H1 (cell line): ENCODE measurements around the gene GSK3B. TPM values are rescaled to one million over a fixed set of nuclear protein-coding genes. Genes with fewer than 3 reads are reported as not detected.

Source experiments
- CTCF ChIA-PET: fragments of 300-600 bp; sonication (Branson Sonifier 250); formaldehyde crosslinking; loops from one replicate; lab custom pipeline; 2021; ENCODE audit not compliant: partially characterized antibody; lab: Charles Lee
- POLR2A ChIA-PET: fragments of 300-600 bp; sonication (Branson Sonifier 250); formaldehyde crosslinking; loops from one replicate; lab custom pipeline; 2021; ENCODE audit warnings: inconsistent platforms; ENCODE audit not compliant: partially characterized antibody; lab: Charles Lee
- DNase-seq, 2 experiments: peaks; one replicate each; pipeline versions ENCODE4 v3.0.0 to v3.0.0-alpha.2; 2010 to 2022; ENCODE audit warnings: low spot score in 2 of 2, low read depth in 1 of 2, mixed read lengths in 1 of 2
- FAIRE-seq: peaks from 2 replicates; lab custom pipeline; 2011; peaks lifted over from hg19 to GRCh38; lab: Jason Lieb, UNC
- H2AFZ ChIP-seq: 2 replicates; pipeline ENCODE4 v1.8.1; 2012; ENCODE audit warnings: low read length, inconsistent platforms
- H2AK5ac ChIP-seq: 2 replicates; pipeline ENCODE4 v1.6.1; 2013; ENCODE audit warnings: low read depth, low read length
- H2BK120ac ChIP-seq: replicated peaks from 2 replicates; pipeline ENCODE3; 2013; ENCODE audit warnings: low read depth, low read length, inconsistent platforms
- H2BK12ac ChIP-seq: 2 replicates; pipeline ENCODE4 v1.6.1; 2013; ENCODE audit warnings: low read depth, low read length
- H2BK15ac ChIP-seq: 2 replicates; pipeline ENCODE4 v1.6.1; 2013; ENCODE audit warnings: low read length
- H2BK20ac ChIP-seq: 2 replicates; pipeline ENCODE4 v1.6.1; 2013; ENCODE audit warnings: low read length
- H2BK5ac ChIP-seq: 2 replicates; pipeline ENCODE4 v1.6.1; 2013; ENCODE audit warnings: low read depth, low read length
- H3K14ac ChIP-seq: 2 replicates; pipeline ENCODE4 v1.6.1; 2013; ENCODE audit warnings: inconsistent platforms; ENCODE audit not compliant: insufficient read length
- H3K18ac ChIP-seq: 2 replicates; pipeline ENCODE4 v1.6.1; 2013; ENCODE audit warnings: low read length; ENCODE audit errors: extremely low read depth
- H3K23ac ChIP-seq: 2 replicates; pipeline ENCODE4 v1.6.1; 2013; ENCODE audit warnings: inconsistent platforms; ENCODE audit not compliant: insufficient read length
- H3K23me2 ChIP-seq: 2 replicates; pipeline ENCODE4 v1.6.1; 2013; ENCODE audit warnings: low read depth, low read length
- H3K27ac ChIP-seq: 2 replicates; pipeline ENCODE4 v1.6.1; 2011; ENCODE audit warnings: low read depth, low read length, inconsistent platforms
- H3K27me3 ChIP-seq, 4 experiments: replicated peaks in 1 of 4; 1 replicate in 1 of 4; 2 replicates in 3 of 4; pipeline versions ENCODE4 v1.6.1 to v1.8.1; 2011 to 2013; ENCODE audit warnings: low read length in 3 of 4, mild to moderate bottlenecking in 3 of 4, inconsistent platforms in 2 of 4, mixed read lengths in 2 of 4, moderate library complexity in 1 of 4; ENCODE audit not compliant: control insufficient read depth in 3 of 4, insufficient read depth in 3 of 4; ENCODE audit errors: extremely low read depth in 1 of 4
- H3K36me3 ChIP-seq, 4 experiments: 2 replicates each; pipeline versions ENCODE4 v1.6.1 to v1.8.1; 2011 to 2013; ENCODE audit warnings: mild to moderate bottlenecking in 4 of 4, low read length in 3 of 4, moderate library complexity in 2 of 4, control low read depth in 1 of 4, inconsistent platforms in 1 of 4; ENCODE audit not compliant: insufficient read depth in 4 of 4, control insufficient read depth in 2 of 4
- H3K4ac ChIP-seq: replicated peaks from 2 replicates; pipeline ENCODE3; 2013; ENCODE audit warnings: low read length, low read depth, mixed read lengths, inconsistent platforms; ENCODE audit not compliant: insufficient read length
- H3K4me1 ChIP-seq, 4 experiments: replicated peaks in 1 of 4; 1 replicate in 1 of 4; 2 replicates in 3 of 4; pipeline versions ENCODE4 v1.6.1 to v1.8.1; 2011 to 2013; ENCODE audit warnings: low read length in 3 of 4, inconsistent platforms in 2 of 4, mixed read lengths in 1 of 4; ENCODE audit not compliant: insufficient read depth in 4 of 4, control insufficient read depth in 3 of 4
- H3K4me2 ChIP-seq, 2 experiments: 2 replicates each; pipeline versions ENCODE4 v1.6.1 to v1.8.1; 2011 to 2013; ENCODE audit warnings: low read depth in 2 of 2, low read length in 2 of 2, control low read depth in 1 of 2, inconsistent platforms in 1 of 2, mild to moderate bottlenecking in 1 of 2; ENCODE audit not compliant: insufficient read depth in 1 of 2
- H3K4me3 ChIP-seq, 4 experiments: fragments of 200-600, 300-600 bp in 1 of 4; sonication (generic), shearing (Covaris generic), sonication (Bioruptor Twin) in 1 of 4; 2 replicates each; pipeline versions ENCODE4 v1.5.1 to v1.8.1; 2011 to 2016; ENCODE audit warnings: low read length in 4 of 4, low read depth in 3 of 4, control low read depth in 2 of 4, inconsistent platforms in 2 of 4, mild to moderate bottlenecking in 2 of 4, mixed read lengths in 1 of 4, moderate library complexity in 1 of 4; ENCODE audit not compliant: insufficient read depth in 2 of 4; ENCODE audit errors: extremely low read depth in 1 of 4
- H3K56ac ChIP-seq: replicated peaks from 2 replicates; pipeline ENCODE3; 2013; ENCODE audit warnings: low read depth, mild to moderate bottlenecking, mixed read lengths, low read length, inconsistent platforms; ENCODE audit not compliant: insufficient read length
- H3K79me1 ChIP-seq: 2 replicates; pipeline ENCODE4 v1.6.1; 2013; ENCODE audit warnings: low read depth, low read length, control low read depth
- H3K79me2 ChIP-seq, 2 experiments: 2 replicates each; pipeline versions ENCODE4 v1.6.1 to v1.8.1; 2012 to 2013; ENCODE audit warnings: low read length in 2 of 2, mild to moderate bottlenecking in 2 of 2, inconsistent platforms in 1 of 2; ENCODE audit not compliant: insufficient read depth in 2 of 2, control insufficient read depth in 1 of 2
- H3K9ac ChIP-seq, 4 experiments: replicated peaks in 1 of 4; 1 replicate in 1 of 4; 2 replicates in 3 of 4; pipeline versions ENCODE4 v1.6.1 to v1.8.1; 2011 to 2013; ENCODE audit warnings: low read depth in 3 of 4, low read length in 3 of 4, control low read depth in 2 of 4, mild to moderate bottlenecking in 2 of 4, moderate library complexity in 2 of 4, inconsistent platforms in 1 of 4; ENCODE audit errors: extremely low read depth in 1 of 4
- H3K9me3 ChIP-seq, 2 experiments: 2 replicates each; pipeline versions ENCODE4 v1.6.1 to v1.8.1; 2012 to 2013; ENCODE audit warnings: mild to moderate bottlenecking in 2 of 2, moderate library complexity in 2 of 2, control low read depth in 1 of 2, inconsistent platforms in 1 of 2, low read depth in 1 of 2, low read length in 1 of 2, mixed read lengths in 1 of 2; ENCODE audit not compliant: insufficient read depth in 2 of 2
- H4K20me1 ChIP-seq, 2 experiments: replicated peaks in 1 of 2; 2 replicates each; pipeline versions ENCODE3 to v1.8.1; 2011 to 2013; ENCODE audit warnings: inconsistent platforms in 2 of 2, low read length in 2 of 2, mild to moderate bottlenecking in 1 of 2; ENCODE audit not compliant: insufficient read depth in 2 of 2, control insufficient read depth in 1 of 2
- H4K5ac ChIP-seq: 2 replicates; pipeline ENCODE4 v1.6.1; 2013; ENCODE audit warnings: low read length, low read depth, mixed read lengths, inconsistent platforms; ENCODE audit not compliant: insufficient read length
- H4K8ac ChIP-seq: 2 replicates; pipeline ENCODE4 v1.8.0; 2013; ENCODE audit warnings: mild to moderate bottlenecking, moderate library complexity, low read length, inconsistent platforms; ENCODE audit not compliant: insufficient read depth; ENCODE audit errors: extremely low read depth
- H4K91ac ChIP-seq: replicated peaks from 2 replicates; pipeline ENCODE3; 2013; ENCODE audit warnings: low read length, mixed read lengths, inconsistent platforms; ENCODE audit not compliant: insufficient read length
- BCL11A ChIP-seq, 2 experiments: IDR thresholded peaks; one replicate each; pipeline ENCODE4 v1.6.1; 2011; ENCODE audit warnings: low read depth in 2 of 2, low read length in 2 of 2, mild to moderate bottlenecking in 2 of 2
- BRCA1 ChIP-seq: IDR thresholded peaks from 2 replicates; pipeline ENCODE4 v1.6.1; 2012; ENCODE audit warnings: low read depth, low read length, improper control_type of control experiment
- CBX5 ChIP-seq: fragments of 300-800, 300-1000 bp; sonication (generic); IDR thresholded peaks from 2 replicates; pipeline ENCODE4 v1.7.1; 2016; ENCODE audit warnings: antibody characterized with exemption, low read length, low read depth
- CHD2 ChIP-seq: IDR thresholded peaks from 2 replicates; pipeline ENCODE4 v1.6.1; 2012; ENCODE audit warnings: low read length, improper control_type of control experiment
- CTBP2 ChIP-seq: IDR thresholded peaks from 2 replicates; pipeline ENCODE4 v1.7.0; 2011; ENCODE audit warnings: borderline replicate concordance, mild to moderate bottlenecking, moderate library complexity, mixed read lengths, low read length; ENCODE audit not compliant: insufficient read depth, insufficient read length
- FOSL1 ChIP-seq: IDR thresholded peaks from 2 replicates; pipeline ENCODE4 v1.6.1; 2011; ENCODE audit warnings: mild to moderate bottlenecking, low read depth, low read length, moderate library complexity; ENCODE audit not compliant: insufficient read depth
- JUN ChIP-seq: IDR thresholded peaks from 2 replicates; pipeline ENCODE4 v1.6.1; 2011; ENCODE audit warnings: low read depth, mild to moderate bottlenecking, improper control_type of control experiment, low read length
- KDM5A ChIP-seq: fragments of 200-600 bp; IDR thresholded peaks from 2 replicates; pipeline ENCODE4 v1.7.1; 2012; ENCODE audit warnings: mild to moderate bottlenecking, low read length, inconsistent platforms, mixed read lengths
- PHF8 ChIP-seq: fragments of 200-600 bp; sonication (generic); conservative IDR thresholded peaks from 2 replicates; pipeline ENCODE4 v1.7.1; 2012; ENCODE audit warnings: low read depth, mild to moderate bottlenecking, inconsistent platforms, low read length, moderate library complexity
- POLR2A ChIP-seq, 2 experiments: IDR thresholded peaks; 1 replicate in 1 of 2; 2 replicates in 1 of 2; pipeline ENCODE4 v1.6.1; 2011; ENCODE audit warnings: low read depth in 2 of 2, low read length in 2 of 2, mild to moderate bottlenecking in 2 of 2; ENCODE audit errors: control extremely low read depth in 1 of 2
- POU5F1 ChIP-seq: IDR thresholded peaks from 2 replicates; pipeline ENCODE4 v1.6.1; 2011; ENCODE audit warnings: low read depth, mild to moderate bottlenecking, low read length, moderate library complexity
- RFX5 ChIP-seq: IDR thresholded peaks from 2 replicates; pipeline ENCODE4 v1.6.1; 2011; ENCODE audit warnings: low read depth, low read length, improper control_type of control experiment, borderline replicate concordance
- RXRA ChIP-seq: IDR thresholded peaks from 2 replicates; pipeline ENCODE4 v1.6.1; 2011; ENCODE audit warnings: low read depth, mild to moderate bottlenecking, low read length, moderate library complexity; ENCODE audit not compliant: insufficient read depth
- SUZ12 ChIP-seq: fragments of 200-600 bp; sonication (generic); IDR thresholded peaks from 2 replicates; pipeline ENCODE4 v1.6.1; 2012; ENCODE audit warnings: mild to moderate bottlenecking, inconsistent platforms, low read length, moderate library complexity, mixed read lengths
- TBP ChIP-seq: IDR thresholded peaks from 2 replicates; pipeline ENCODE4 v1.6.1; 2011; ENCODE audit warnings: low read depth, low read length, improper control_type of control experiment
- TEAD4 ChIP-seq: IDR thresholded peaks from 2 replicates; pipeline ENCODE4 v1.6.1; 2012; ENCODE audit warnings: low read depth, low read length, inconsistent platforms, mixed read lengths
- WGBS, 2 experiments: shearing (Covaris generic) in 1 of 2; methylation state at CpG; one replicate each; pipeline versions ENCODE4 v1.1.6 to v1.1.7; 2013 to 2015; ENCODE audit warnings: low lambda C conversion rate in 2 of 2, mixed read lengths in 2 of 2, inconsistent platforms in 1 of 2, low coverage in 1 of 2, missing lambda C conversion rate in 1 of 2; ENCODE audit not compliant: insufficient replicate concordance in 2 of 2, insufficient coverage in 1 of 2, insufficient read length in 1 of 2; ENCODE audit errors: extremely low coverage in 1 of 2, missing lambda C conversion rate in 1 of 2; 5-methylcytosine and 5-hydroxymethylcytosine counted together
- polyA plus RNA-seq, 7 experiments: library from polyadenylated mRNA; depleted of rRNA in 3 of 7; stranded (reverse) in 5 of 7; unstranded in 2 of 7; fragments of >200 nt in 5 of 7; fragments of 200-250 nt in 2 of 7; gene quantifications; 1 replicate in 5 of 7; 2 replicates in 1 of 7; 4 replicates in 1 of 7; pipeline versions ENCODE4 v1.2.1 to v1.2.3, GENCODE V29; 2011 to 2013; ENCODE audit warnings: missing spikeins in 2 of 7, mixed read lengths in 2 of 7
- total RNA-seq: library from RNA; stranded (reverse); fragmentation: NEBNext Ultra II Directional; extraction: Animal tissue kit (Norgen Biotek cat#: 25700); gene quantifications from 2 replicates; pipeline ENCODE4 v1.2.1, GENCODE V29; 2021

GSK3B gene
- total and polyA plus RNA-seq, 2 of the 8 experiments (the other 6 are each of a cell fraction or from before 2014, with no cell fraction given): 24.2 to 50.7 TPM

DNA sequence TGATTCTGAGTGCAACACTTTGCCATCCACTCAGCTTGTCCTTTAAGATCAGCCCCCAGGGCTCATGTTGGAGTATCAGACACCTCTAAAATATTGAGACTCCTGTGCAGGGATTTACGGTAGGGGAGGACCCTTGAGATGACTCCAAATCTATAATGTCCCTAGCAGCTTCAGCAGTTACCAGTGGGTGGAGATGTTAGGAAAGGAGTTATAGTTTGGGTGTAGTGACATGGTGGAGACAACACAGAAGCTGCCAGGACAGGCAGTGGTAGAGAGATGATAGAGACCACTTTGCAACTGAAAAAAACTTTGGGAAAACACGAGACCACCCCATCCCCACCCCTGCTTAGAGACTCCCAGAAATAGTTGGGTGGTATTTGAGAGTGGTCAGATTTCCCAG is 43.3 kb upstream of the GSK3B start:
- Histone ChIP-seq H2AK5ac (no peak overlapping the region), H4K5ac (no peak overlapping the region), H2BK15ac (no peak overlapping the region), H3K27ac (no peak overlapping the region), H2AFZ (no peak overlapping the region), H3K14ac (no peak overlapping the region), H3K23me2 (no peaks in the 10 kb centered on the region), H2BK20ac (no peak overlapping the region), H2BK120ac (no peak overlapping the region), H3K4me1 (no peaks in the 10 kb centered on the region), H3K36me3 (peaks cover 0 to 6% (median 0%) of the 10 kb centered on the region in 4 experiments; a peak in 1 of 8 replicates), H2BK5ac (no peak overlapping the region), H3K4ac (no peak overlapping the region), H3K79me2 (no peaks in the 10 kb centered on the region), H3K56ac (no peak overlapping the region), H3K27me3 (no peaks in the 10 kb centered on the region), H4K91ac (no peak overlapping the region), H3K4me2 (no peak overlapping the region), H3K9me3 (peaks cover 0 to 7% of the 10 kb centered on the region in 2 experiments; a peak in 1 of 4 replicates)
- ChIA-PET POLR2A (interaction anchor here (1.5 kb wide), 1 partner anchor 42 kb away, joined by 5 read pairs; no protein-coding TSS in a partner anchor), CTCF (no interaction called here)
- FAIRE-seq: no peak
- DNase-seq: no peak
- 79% methylated on average over 2 of the region's 2 CpGs; no CpG with 5 or more reads in 1 of the 2 experiments for WGBS, 2 experiments
- no peak for TF ChIP-seq JUN
- TF ChIP-seq PHF8: no peak
- TF ChIP-seq TEAD4: no peak
- TF ChIP-seq BCL11A (IDR thresholded peaks at IDR 0.05; ENCODE audit: low read depth in 2 of 2, low read length in 2 of 2): no peak
- TF ChIP-seq CHD2: no peak
- TF ChIP-seq RFX5: no peak
- no peak for TF ChIP-seq CTBP2
- no peak for TF ChIP-seq BRCA1
- TF ChIP-seq SUZ12: no peak
- no peak for TF ChIP-seq TBP
- TF ChIP-seq FOSL1: no peak
- TF ChIP-seq RXRA: no peak
- TF ChIP-seq POU5F1: no peak
- TF ChIP-seq CBX5: no peak
- TF ChIP-seq POLR2A (IDR thresholded peaks at IDR 0.05; ENCODE audit: control extremely low read depth in 1 of 2, low read depth in 2 of 2, low read length in 2 of 2): no peak
- TF ChIP-seq KDM5A: no peak
- TF ChIP-seq, all 59 proteins: peak for 0
- Histone ChIP-seq H2BK12ac (no peak overlapping the region), H3K9ac (no peak overlapping the region), H4K8ac (no peak overlapping the region), H4K20me1 (no peaks in the 10 kb centered on the region), H3K79me1 (no peaks in the 10 kb centered on the region), H3K4me3 (no peak overlapping the region), H3K23ac (no peak overlapping the region), H3K18ac (no peak overlapping the region)
